ENCODE measurements around the gene TRPV5. TPM values are rescaled to one million over a fixed set of nuclear protein-coding genes. Genes with fewer than 3 reads are reported as not detected.

TRPV5 gene
- total RNA-seq, 6 donors from 2014 or later, result not detected

- no peak overlapping the region for H3K4me3 ChIP-seq
- H3K4me1 ChIP-seq, result no peaks in the 10 kb centered on the region
- DNase-seq (no peak), ATAC-seq (ENCODE audit: low FRiP score in 2 of 2) (no peak)
- H3K9me3 ChIP-seq, result no peaks in the 10 kb centered on the region
- no peaks in the 10 kb centered on the region for H3K27me3 ChIP-seq
- 61 to 77% methylated on average over 12 of the region's 12 CpGs for WGBS, 2 donors
- no peak overlapping the region for H3K27ac ChIP-seq
- TF ChIP-seq EP300 (IDR thresholded peaks at IDR 0.05) (no peak), POLR2AphosphoS5 (IDR thresholded peaks at IDR 0.05) (no peak), POLR2A (IDR thresholded peaks at IDR 0.05) (no peak)
- TF ChIP-seq, protein P1, sequence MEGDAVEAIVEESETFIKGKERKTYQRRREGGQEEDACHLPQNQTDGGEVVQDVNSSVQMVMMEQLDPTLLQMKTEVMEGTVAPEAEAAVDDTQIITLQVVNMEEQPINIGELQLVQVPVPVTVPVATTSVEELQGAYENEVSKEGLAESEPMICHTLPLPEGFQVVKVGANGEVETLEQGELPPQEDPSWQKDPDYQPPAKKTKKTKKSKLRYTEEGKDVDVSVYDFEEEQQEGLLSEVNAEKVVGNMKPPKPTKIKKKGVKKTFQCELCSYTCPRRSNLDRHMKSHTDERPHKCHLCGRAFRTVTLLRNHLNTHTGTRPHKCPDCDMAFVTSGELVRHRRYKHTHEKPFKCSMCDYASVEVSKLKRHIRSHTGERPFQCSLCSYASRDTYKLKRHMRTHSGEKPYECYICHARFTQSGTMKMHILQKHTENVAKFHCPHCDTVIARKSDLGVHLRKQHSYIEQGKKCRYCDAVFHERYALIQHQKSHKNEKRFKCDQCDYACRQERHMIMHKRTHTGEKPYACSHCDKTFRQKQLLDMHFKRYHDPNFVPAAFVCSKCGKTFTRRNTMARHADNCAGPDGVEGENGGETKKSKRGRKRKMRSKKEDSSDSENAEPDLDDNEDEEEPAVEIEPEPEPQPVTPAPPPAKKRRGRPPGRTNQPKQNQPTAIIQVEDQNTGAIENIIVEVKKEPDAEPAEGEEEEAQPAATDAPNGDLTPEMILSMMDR (IDR thresholded peaks at IDR 0.05), result no peak
- H3K36me3 ChIP-seq, result no peaks in the 10 kb centered on the region
These were observed 39.2 kb downstream of the TRPV5 start for GRCh38 chr7:142894112-142894984.

DNA sequence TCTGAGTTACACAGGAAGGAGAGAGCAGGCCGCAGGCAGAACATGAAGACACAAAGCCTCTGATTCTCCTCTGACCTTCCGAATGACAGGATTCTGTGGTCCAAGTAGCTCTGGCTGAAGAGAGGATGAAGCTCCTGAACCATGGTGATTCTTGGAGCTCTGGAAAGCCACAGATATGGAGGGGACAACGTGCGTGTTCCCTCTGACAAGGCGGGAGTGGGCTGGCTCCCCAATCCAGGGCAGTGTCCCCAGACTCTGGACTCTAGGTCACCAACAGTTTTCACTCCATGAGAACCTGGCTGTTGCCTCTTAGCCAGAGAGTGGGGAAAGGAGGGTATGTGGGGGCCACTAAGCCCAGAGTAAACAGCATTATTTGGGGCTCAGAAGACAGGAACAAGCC, 40.6 kb downstream of the TRPV5 start:
- no peak for TF ChIP-seq POLR2A (IDR thresholded peaks at IDR 0.05)
- TF ChIP-seq, protein P1 (IDR thresholded peaks at IDR 0.05), result no peak
- TF ChIP-seq EP300 (IDR thresholded peaks at IDR 0.05), result no peak
- no peak for TF ChIP-seq POLR2AphosphoS5 (IDR thresholded peaks at IDR 0.05)
- WGBS, 2 donors, result 74 to 82% methylated on average over 5 of the region's 5 CpGs
- Histone ChIP-seq H3K9me3 (no peaks in the 10 kb centered on the region), H3K36me3 (no peaks in the 10 kb centered on the region), H3K4me3 (no peak overlapping the region), H3K27ac (no peak overlapping the region), H3K27me3 (no peaks in the 10 kb centered on the region), H3K4me1 (no peaks in the 10 kb centered on the region)
- DNase-seq (no peak), ATAC-seq (ENCODE audit: low FRiP score in 2 of 2) (no peak)

DNA sequence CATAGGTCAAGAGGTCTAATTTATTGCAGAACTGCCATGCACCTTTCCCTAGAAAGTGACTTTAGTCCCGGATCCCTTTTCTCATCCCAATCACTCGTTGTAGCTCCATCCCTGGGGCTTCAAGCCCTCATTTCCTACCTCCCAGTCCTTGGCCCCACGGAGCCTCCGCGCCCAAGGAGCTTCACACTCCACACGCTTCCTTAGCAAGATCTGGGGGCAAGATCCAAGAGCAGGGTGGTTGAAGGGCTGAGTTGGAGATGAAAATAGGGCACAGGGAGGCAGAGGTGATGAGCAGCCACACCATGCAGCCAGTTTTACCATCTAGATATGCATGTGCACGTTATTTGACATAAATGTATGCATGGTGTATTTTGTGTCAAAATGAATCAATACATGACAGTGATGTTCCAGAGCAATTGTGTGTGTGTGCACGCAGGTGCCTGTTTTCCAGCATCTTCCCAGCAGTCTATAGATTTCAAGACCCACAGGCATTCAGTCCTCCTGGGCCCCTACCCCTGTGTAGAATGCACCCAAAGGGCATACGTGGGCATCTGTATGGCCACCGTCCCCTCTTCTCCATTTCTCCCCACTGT, 42.0 kb downstream of the TRPV5 start:
- DNase-seq (no peak), ATAC-seq (ENCODE audit: low FRiP score in 2 of 2) (no peak)
- H3K27ac ChIP-seq, result no peak overlapping the region
- H3K9me3 ChIP-seq, result no peaks in the 10 kb centered on the region
- H3K27me3 ChIP-seq, result no peaks in the 10 kb centered on the region
- 82 to 88% methylated on average over 10 of the region's 10 CpGs for WGBS, 2 donors
- TF ChIP-seq POLR2A (IDR thresholded peaks at IDR 0.05) (no peak), POLR2AphosphoS5 (IDR thresholded peaks at IDR 0.05) (no peak), EP300 (IDR thresholded peaks at IDR 0.05) (no peak)
- TF ChIP-seq, protein P1 (IDR thresholded peaks at IDR 0.05), result no peak
- H3K4me1 ChIP-seq, result no peaks in the 10 kb centered on the region
- no peak overlapping the region for H3K4me3 ChIP-seq
- H3K36me3 ChIP-seq, result no peaks in the 10 kb centered on the region

- Histone ChIP-seq H3K27me3 (no peaks in the 10 kb centered on the region), H3K4me3 (no peak overlapping the region), H3K9me3 (no peaks in the 10 kb centered on the region), H3K36me3 (no peaks in the 10 kb centered on the region), H3K27ac (no peak overlapping the region), H3K4me1 (no peaks in the 10 kb centered on the region)
- no peak for TF ChIP-seq POLR2AphosphoS5 (IDR thresholded peaks at IDR 0.05)
- TF ChIP-seq, protein P1 (IDR thresholded peaks at IDR 0.05), result no peak
- no peak for TF ChIP-seq EP300 (IDR thresholded peaks at IDR 0.05)
- TF ChIP-seq POLR2A (IDR thresholded peaks at IDR 0.05), result no peak
- WGBS, 2 donors, result 82 to 84% methylated on average over 12 of the region's 12 CpGs
- DNase-seq (peak in 1 of 2 donors; percentile 52), ATAC-seq (ENCODE audit: low FRiP score in 2 of 2) (no peak)
These were observed 42.6 kb downstream of the TRPV5 start for GRCh38 chr7:142890874-142891485.

All from upper lobe of left lung (tissue), 6 donors.